Breast epithelium (tissue), 4 donors: ENCODE data around the gene IFI30. TPM values are rescaled to one million over a fixed set of nuclear protein-coding genes. Genes with fewer than 3 reads are reported as not detected.

Experiments used
- DNase-seq, 2 donors: peaks; one replicate each; pipeline ENCODE4 v3.0.0-alpha.2; 2019; ENCODE audit warnings: low spot score in 2 of 2
- H3K27ac ChIP-seq, 2 donors: fragments of 200-600 bp; sonication (generic) in 1 of 2; one replicate each; pipeline ENCODE4 v1.5.1; 2016 to 2019; ENCODE audit warnings: mild to moderate bottlenecking in 1 of 2
- H3K27me3 ChIP-seq, 2 donors: fragments of 200-600 bp; sonication (generic) in 1 of 2; one replicate each; pipeline versions ENCODE4 v1.5.1 to v1.6.0; 2017 to 2019; ENCODE audit warnings: control low read depth in 1 of 2, mild to moderate bottlenecking in 1 of 2
- H3K36me3 ChIP-seq: fragments of 200-600 bp; one replicate; pipeline ENCODE4 v1.5.1; 2019
- H3K4me1 ChIP-seq, 2 donors: fragments of 200-600 bp; sonication (generic); one replicate each; pipeline ENCODE4 v1.5.1; 2016 to 2019; ENCODE audit warnings: control low read depth in 1 of 2
- H3K4me3 ChIP-seq, 3 donors: fragments of 200-600 bp; sonication (generic); 1 replicate in 2 of 3; 2 replicates in 1 of 3; pipeline ENCODE4 v1.5.1; 2016 to 2019; ENCODE audit warnings: mild to moderate bottlenecking in 3 of 3, moderate library complexity in 2 of 3
- H3K9me3 ChIP-seq, 2 donors: fragments of 200-600 bp; sonication (generic) in 1 of 2; one replicate each; pipeline ENCODE4 v1.5.1; 2016 to 2019; ENCODE audit warnings: control low read depth in 1 of 2
- POLR2A ChIP-seq: fragments of 450-650 bp; IDR thresholded peaks from one replicate; pipeline ENCODE4 v1.6.1; 2016; ENCODE audit warnings: antibody characterized with exemption, mild to moderate bottlenecking, moderate library complexity
- POLR2AphosphoS5 ChIP-seq, 3 donors: sonication (generic); formaldehyde crosslinking; IDR thresholded peaks; one replicate each; pipeline ENCODE4 v1.6.1; 2017; ENCODE audit warnings: antibody characterized with exemption in 3 of 3
- intact Hi-C: fragments of 100-400 bp; cut with DNase I; formaldehyde crosslinking; loops from one replicate; pipeline ENCODE4 v1.15.1; 2023; ENCODE audit warnings: low total_unique reads
- total RNA-seq, 3 donors: library from RNA; depleted of rRNA; stranded (reverse); fragments of >200 nt; gene quantifications; one replicate each; pipeline ENCODE4 v1.1.0, GENCODE V29; 2016
- TF ChIP-seq, protein P1 (sequence below), 3 donors: fragments of 450-650 bp; IDR thresholded peaks; one replicate each; pipeline ENCODE4 v1.5.1; 2016 to 2017; ENCODE audit warnings: antibody characterized with exemption in 3 of 3, mild to moderate bottlenecking in 3 of 3, moderate library complexity in 3 of 3

IFI30 gene
- total RNA-seq, 3 donors from 2014 or later: 50.1 to 103 (median 91.6) TPM

DNA sequence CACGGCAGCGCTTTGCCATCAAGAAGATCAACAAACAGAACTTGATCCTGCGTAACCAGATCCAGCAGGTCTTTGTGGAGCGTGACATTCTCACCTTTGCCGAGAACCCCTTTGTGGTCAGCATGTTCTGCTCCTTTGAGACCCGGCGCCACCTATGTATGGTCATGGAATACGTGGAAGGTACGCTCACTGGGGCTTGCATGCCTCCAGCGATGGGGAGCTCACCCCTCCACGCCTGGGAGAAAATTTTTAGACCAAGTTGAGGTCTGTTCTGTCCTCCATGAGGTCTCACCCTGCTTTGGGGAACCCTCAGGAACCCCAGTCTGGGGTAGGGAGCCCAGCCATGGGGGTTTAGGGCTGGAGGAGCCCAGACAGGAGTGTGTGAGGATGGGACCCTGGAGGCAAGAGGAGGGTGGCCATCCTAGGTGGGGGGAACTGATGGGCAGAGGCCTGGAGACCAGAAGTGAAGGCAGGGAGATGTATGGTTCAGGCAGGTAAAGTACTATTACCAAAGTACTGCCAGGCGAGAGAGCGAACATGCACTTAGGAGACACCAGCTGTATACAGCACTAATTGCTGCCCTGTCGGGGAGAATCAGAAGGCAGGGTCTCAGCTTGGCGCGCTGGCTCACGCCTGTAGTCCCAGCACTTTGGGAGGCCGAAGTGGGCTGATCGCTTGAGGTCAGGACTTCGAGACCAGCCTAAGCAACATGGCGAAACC, 42.9 kb upstream of the IFI30 start:
- TF ChIP-seq, protein P1, sequence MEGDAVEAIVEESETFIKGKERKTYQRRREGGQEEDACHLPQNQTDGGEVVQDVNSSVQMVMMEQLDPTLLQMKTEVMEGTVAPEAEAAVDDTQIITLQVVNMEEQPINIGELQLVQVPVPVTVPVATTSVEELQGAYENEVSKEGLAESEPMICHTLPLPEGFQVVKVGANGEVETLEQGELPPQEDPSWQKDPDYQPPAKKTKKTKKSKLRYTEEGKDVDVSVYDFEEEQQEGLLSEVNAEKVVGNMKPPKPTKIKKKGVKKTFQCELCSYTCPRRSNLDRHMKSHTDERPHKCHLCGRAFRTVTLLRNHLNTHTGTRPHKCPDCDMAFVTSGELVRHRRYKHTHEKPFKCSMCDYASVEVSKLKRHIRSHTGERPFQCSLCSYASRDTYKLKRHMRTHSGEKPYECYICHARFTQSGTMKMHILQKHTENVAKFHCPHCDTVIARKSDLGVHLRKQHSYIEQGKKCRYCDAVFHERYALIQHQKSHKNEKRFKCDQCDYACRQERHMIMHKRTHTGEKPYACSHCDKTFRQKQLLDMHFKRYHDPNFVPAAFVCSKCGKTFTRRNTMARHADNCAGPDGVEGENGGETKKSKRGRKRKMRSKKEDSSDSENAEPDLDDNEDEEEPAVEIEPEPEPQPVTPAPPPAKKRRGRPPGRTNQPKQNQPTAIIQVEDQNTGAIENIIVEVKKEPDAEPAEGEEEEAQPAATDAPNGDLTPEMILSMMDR (IDR thresholded peaks at IDR 0.05): no peak
- no peak for TF ChIP-seq POLR2A
- no peak for TF ChIP-seq POLR2AphosphoS5 (IDR thresholded peaks at IDR 0.05)
- DNase-seq: no peak
- Histone ChIP-seq H3K4me1 (no peaks in the 10 kb centered on the region), H3K27ac (no peak overlapping the region), H3K4me3 (no peak overlapping the region), H3K27me3 (no peaks in the 10 kb centered on the region), H3K36me3 (no peaks in the 10 kb centered on the region), H3K9me3 (no peaks in the 10 kb centered on the region)
- intact Hi-C loops: no loop called here

DNA sequence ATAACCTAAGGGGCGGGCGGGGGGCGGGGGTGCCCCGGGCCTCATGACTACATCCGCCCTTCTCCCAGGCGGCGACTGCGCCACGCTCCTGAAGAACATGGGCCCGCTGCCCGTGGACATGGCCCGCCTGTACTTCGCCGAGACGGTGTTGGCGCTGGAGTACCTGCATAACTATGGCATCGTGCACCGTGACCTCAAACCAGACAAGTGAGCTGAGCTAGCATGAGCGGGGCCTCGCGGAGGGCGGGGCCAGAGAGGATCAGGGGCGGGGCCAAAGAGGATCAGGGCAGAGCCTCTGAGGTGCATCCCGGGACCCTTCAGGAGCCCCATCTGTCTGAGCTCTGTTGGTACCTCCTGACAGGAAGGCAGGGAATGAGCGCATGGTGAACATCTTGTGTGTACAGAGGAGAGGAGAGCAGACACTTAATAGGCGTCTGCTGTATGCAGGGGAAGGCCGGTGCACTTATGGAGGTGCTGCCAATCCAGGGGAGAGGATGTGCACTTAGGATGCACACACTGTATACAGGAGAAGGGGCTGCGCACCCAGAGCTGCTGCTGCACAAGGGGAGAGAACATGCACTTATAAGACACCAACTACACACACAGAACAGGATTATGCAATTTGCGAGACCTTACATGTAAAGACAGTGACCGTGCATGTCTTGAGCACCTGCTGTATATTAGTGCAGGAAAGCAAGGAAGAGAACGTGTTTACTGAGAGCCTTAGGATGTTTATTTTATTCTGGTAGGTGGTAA, 41.6 kb upstream of the IFI30 start:
- Histone ChIP-seq H3K27ac (no peak overlapping the region), H3K36me3 (no peaks in the 10 kb centered on the region)
- intact Hi-C loops: no loop called here

DNA sequence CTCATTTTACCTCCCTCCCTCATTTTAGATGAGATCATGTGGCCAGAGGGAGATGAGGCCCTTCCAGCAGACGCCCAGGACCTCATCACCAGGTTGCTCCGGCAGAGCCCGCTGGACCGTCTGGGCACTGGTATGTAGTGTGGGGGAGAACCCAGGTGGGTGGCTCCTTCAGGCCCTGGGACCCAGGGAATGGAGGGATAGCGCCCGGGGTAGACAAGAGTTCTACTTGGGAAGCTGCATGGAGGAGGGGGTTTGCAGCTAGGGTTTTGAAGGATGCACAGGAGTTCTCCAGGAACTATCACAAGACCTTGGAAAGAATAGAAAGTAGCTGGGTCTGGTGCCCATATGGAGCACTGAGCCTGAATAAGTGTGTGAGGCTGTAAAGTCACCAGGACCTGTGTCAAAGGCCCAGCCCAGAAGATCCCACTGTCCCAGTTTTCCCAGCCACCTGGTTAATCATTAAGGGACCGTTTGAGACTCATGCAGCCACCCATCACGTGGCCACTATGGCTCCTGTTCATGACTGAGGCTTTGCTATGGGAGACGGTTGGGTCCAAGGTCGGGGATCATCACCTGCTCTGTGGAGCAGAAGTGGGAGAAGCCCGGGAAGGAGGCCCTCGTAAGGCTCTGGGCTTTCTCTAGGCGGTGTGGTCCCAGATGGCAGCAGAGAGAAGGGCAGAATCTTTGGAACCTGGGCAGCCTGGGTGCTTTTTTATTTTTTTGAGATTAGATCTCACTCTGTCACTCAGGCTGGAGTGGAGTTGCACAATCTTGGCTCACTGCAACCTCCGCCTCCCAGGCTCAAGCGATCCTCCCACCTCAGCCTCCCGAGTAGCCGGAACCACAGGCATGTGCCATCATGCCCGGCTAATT, 37.7 kb upstream of the IFI30 start:
- TF ChIP-seq POLR2AphosphoS5 (IDR thresholded peaks at IDR 0.05) (no peak), POLR2A (no peak)
- TF ChIP-seq, protein P1 (IDR thresholded peaks at IDR 0.05): no peak
- Histone ChIP-seq H3K36me3 (no peaks in the 10 kb centered on the region), H3K27me3 (no peaks in the 10 kb centered on the region), H3K9me3 (no peaks in the 10 kb centered on the region), H3K4me1 (no peaks in the 10 kb centered on the region), H3K4me3 (no peak overlapping the region), H3K27ac (no peak overlapping the region)
- intact Hi-C loops: no loop called here
- DNase-seq: no peak

More for the DNA sequence above, 41.6 kb upstream of the IFI30 start:
- Histone ChIP-seq H3K4me3 (no peak overlapping the region), H3K27me3 (no peaks in the 10 kb centered on the region), H3K4me1 (no peaks in the 10 kb centered on the region), H3K9me3 (no peaks in the 10 kb centered on the region)
- no peak for DNase-seq
- TF ChIP-seq, protein P1 (IDR thresholded peaks at IDR 0.05): no peak
- TF ChIP-seq POLR2A (no peak), POLR2AphosphoS5 (IDR thresholded peaks at IDR 0.05) (no peak)

GRCh38 chr19:18137242-18137641, 36.4 kb upstream of the IFI30 start:
- H3K4me3 ChIP-seq: no peak overlapping the region
- no peaks in the 10 kb centered on the region for H3K4me1 ChIP-seq
- no peaks in the 10 kb centered on the region for H3K36me3 ChIP-seq
- no peak overlapping the region for H3K27ac ChIP-seq
- intact Hi-C loops: no loop called here
- H3K27me3 ChIP-seq: no peaks in the 10 kb centered on the region
- no peak for DNase-seq
- TF ChIP-seq POLR2AphosphoS5 (IDR thresholded peaks at IDR 0.05) (no peak), POLR2A (no peak)
- H3K9me3 ChIP-seq: no peaks in the 10 kb centered on the region

DNA sequence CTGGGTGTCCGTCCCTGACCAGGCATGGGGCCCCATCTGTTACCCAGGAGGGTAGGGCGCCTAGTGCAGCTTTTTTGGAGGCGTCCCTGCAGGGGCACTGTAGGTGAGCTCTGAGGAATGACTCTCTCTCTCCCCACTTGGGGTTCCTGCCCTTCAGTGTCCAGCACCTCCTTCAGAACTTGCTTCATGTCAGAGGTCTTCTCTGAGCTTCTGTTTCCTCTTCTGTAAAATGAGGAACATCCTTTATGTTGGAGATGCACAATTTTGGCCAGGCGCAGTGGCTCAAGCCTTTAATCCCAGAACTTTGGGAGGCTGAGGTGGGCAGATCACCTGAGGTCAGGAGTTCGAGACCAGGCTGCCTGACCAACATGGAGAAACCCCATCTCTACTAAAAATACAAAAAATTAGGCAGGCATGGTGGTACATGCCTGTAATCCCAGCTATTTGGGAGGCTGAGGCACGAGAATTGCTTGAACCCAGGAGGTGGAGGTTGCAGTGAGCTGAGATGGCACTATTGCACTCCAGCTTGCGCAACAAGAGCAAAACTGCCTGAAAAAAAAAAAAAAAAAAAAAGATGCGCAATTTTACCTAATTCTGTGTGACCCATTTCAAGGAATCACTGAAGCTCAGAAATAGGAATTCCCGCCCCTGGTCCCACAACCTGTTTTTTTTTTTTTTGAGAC, 35.8 kb upstream of the IFI30 start:
- Histone ChIP-seq H3K36me3 (no peaks in the 10 kb centered on the region), H3K4me3 (no peak overlapping the region), H3K27me3 (no peaks in the 10 kb centered on the region), H3K27ac (no peak overlapping the region), H3K4me1 (no peaks in the 10 kb centered on the region), H3K9me3 (no peaks in the 10 kb centered on the region)
- TF ChIP-seq, protein P1 (IDR thresholded peaks at IDR 0.05): no peak
- TF ChIP-seq POLR2A (no peak), POLR2AphosphoS5 (IDR thresholded peaks at IDR 0.05) (no peak)
- intact Hi-C loops: no loop called here
- DNase-seq: no peak
